Effector memory CD4-positive, alpha-beta T cell (primary cell): ENCODE results near the gene LAMA3.

Source experiments
- DNase-seq, 3 donors: peaks; one replicate each; pipeline ENCODE4 v3.0.0-alpha.2; 2020
- H3K27ac ChIP-seq: 2 replicates; pipeline ENCODE4 v1.7.0; 2013; ENCODE audit warnings: mild to moderate bottlenecking, low read length, moderate library complexity; ENCODE audit not compliant: insufficient read depth, poor library complexity, severe bottlenecking
- H3K27me3 ChIP-seq: replicated peaks from 2 replicates; pipeline ENCODE4 v1.7.0; 2013; ENCODE audit warnings: mild to moderate bottlenecking, low read length; ENCODE audit not compliant: insufficient read depth, control insufficient read depth, poor library complexity, severe bottlenecking
- H3K36me3 ChIP-seq: 2 replicates; pipeline ENCODE4 v1.7.0; 2013; ENCODE audit warnings: mild to moderate bottlenecking, low read length, moderate library complexity; ENCODE audit not compliant: control insufficient read depth, insufficient read depth
- H3K4me1 ChIP-seq: 2 replicates; pipeline ENCODE4 v1.7.0; 2013; ENCODE audit warnings: low read length, mild to moderate bottlenecking; ENCODE audit not compliant: control insufficient read depth, insufficient read depth, poor library complexity, severe bottlenecking
- H3K4me3 ChIP-seq: 2 replicates; pipeline ENCODE4 v1.7.0; 2013; ENCODE audit warnings: low read length, low read depth, mild to moderate bottlenecking; ENCODE audit not compliant: insufficient read depth, poor library complexity, severe bottlenecking
- H3K9me3 ChIP-seq: 2 replicates; pipeline ENCODE4 v1.7.0; 2013; ENCODE audit warnings: mild to moderate bottlenecking, low read length, moderate library complexity; ENCODE audit not compliant: control insufficient read depth

LAMA3 gene

GRCh38 chr18:23903971-23904370, 214.7 kb downstream of the LAMA3 start:
- Histone ChIP-seq H3K36me3 (no peaks in the 10 kb centered on the region), H3K27ac (no peak overlapping the region), H3K4me3 (no peak overlapping the region), H3K27me3 (no peaks in the 10 kb centered on the region), H3K4me1 (no peaks in the 10 kb centered on the region), H3K9me3 (no peaks in the 10 kb centered on the region)
- no peak for DNase-seq

- no peak for DNase-seq
- no peaks in the 10 kb centered on the region for H3K27me3 ChIP-seq
- H3K36me3 ChIP-seq: no peaks in the 10 kb centered on the region
- no peaks in the 10 kb centered on the region for H3K4me1 ChIP-seq
- no peaks in the 10 kb centered on the region for H3K9me3 ChIP-seq
- H3K4me3 ChIP-seq: no peak overlapping the region
- no peak overlapping the region for H3K27ac ChIP-seq
Measured at GRCh38 chr18:23906658-23907057, 217.4 kb downstream of the LAMA3 start.

GRCh38 chr18:23908827-23909226, 219.6 kb downstream of the LAMA3 start:
- Histone ChIP-seq H3K27ac (no peak overlapping the region), H3K4me3 (no peak overlapping the region), H3K9me3 (no peaks in the 10 kb centered on the region), H3K4me1 (no peaks in the 10 kb centered on the region), H3K27me3 (no peaks in the 10 kb centered on the region), H3K36me3 (no peaks in the 10 kb centered on the region)
- no peak for DNase-seq

GRCh38 chr18:23910032-23910431, 220.8 kb downstream of the LAMA3 start:
- no peaks in the 10 kb centered on the region for H3K36me3 ChIP-seq
- H3K4me1 ChIP-seq: no peaks in the 10 kb centered on the region
- H3K9me3 ChIP-seq: no peaks in the 10 kb centered on the region
- no peak overlapping the region for H3K27ac ChIP-seq
- no peak for DNase-seq
- no peak overlapping the region for H3K4me3 ChIP-seq
- H3K27me3 ChIP-seq: no peaks in the 10 kb centered on the region

- Histone ChIP-seq H3K27me3 (no peaks in the 10 kb centered on the region), H3K27ac (no peak overlapping the region), H3K36me3 (no peaks in the 10 kb centered on the region), H3K9me3 (no peaks in the 10 kb centered on the region), H3K4me3 (no peak overlapping the region), H3K4me1 (no peaks in the 10 kb centered on the region)
- DNase-seq: no peak
Measured at GRCh38 chr18:23912356-23912755, 223.1 kb downstream of the LAMA3 start.

- Histone ChIP-seq H3K4me1 (peaks cover 11% of the 10 kb centered on the region), H3K27ac (no peak overlapping the region), H3K9me3 (no peaks in the 10 kb centered on the region), H3K36me3 (no peaks in the 10 kb centered on the region), H3K4me3 (no peak overlapping the region), H3K27me3 (no peaks in the 10 kb centered on the region)
- DNase-seq: no peak
Measured at GRCh38 chr18:23916338-23916737, 227.1 kb downstream of the LAMA3 start.

- no peaks in the 10 kb centered on the region for H3K9me3 ChIP-seq
- no peak overlapping the region for H3K4me3 ChIP-seq
- H3K36me3 ChIP-seq: no peaks in the 10 kb centered on the region
- peaks cover 11% of the 10 kb centered on the region for H3K4me1 ChIP-seq
- no peak overlapping the region for H3K27ac ChIP-seq
- H3K27me3 ChIP-seq: no peaks in the 10 kb centered on the region
- peak; percentile 51 to 66 (median 53) for DNase-seq
Measured at GRCh38 chr18:23918395-23919032, 229.3 kb downstream of the LAMA3 start.

- no peaks in the 10 kb centered on the region for H3K9me3 ChIP-seq
- peak in 1 of 3 donors; percentile 12 for DNase-seq
- no peak overlapping the region for H3K27ac ChIP-seq
Measured at GRCh38 chr18:23920054-23920453, 230.8 kb downstream of the LAMA3 start.

GRCh38 chr18:23921716-23922285, 232.5 kb downstream of the LAMA3 start:
- H3K36me3 ChIP-seq: no peaks in the 10 kb centered on the region
- H3K4me3 ChIP-seq: no peak overlapping the region
- H3K9me3 ChIP-seq: no peaks in the 10 kb centered on the region
- H3K27ac ChIP-seq: no peak overlapping the region
- peaks cover 11% of the 10 kb centered on the region for H3K4me1 ChIP-seq
- no peaks in the 10 kb centered on the region for H3K27me3 ChIP-seq
- DNase-seq: no peak

More at GRCh38 chr18:23920054-23920453, 230.8 kb downstream of the LAMA3 start:
- H3K36me3 ChIP-seq: no peaks in the 10 kb centered on the region
- no peaks in the 10 kb centered on the region for H3K27me3 ChIP-seq
- no peak overlapping the region for H3K4me3 ChIP-seq
- peaks cover 11% of the 10 kb centered on the region for H3K4me1 ChIP-seq

GRCh38 chr18:23922939-23923338, 233.7 kb downstream of the LAMA3 start:
- Histone ChIP-seq H3K36me3 (no peaks in the 10 kb centered on the region), H3K4me3 (no peak overlapping the region), H3K27me3 (no peaks in the 10 kb centered on the region), H3K27ac (no peak overlapping the region), H3K4me1 (peaks cover 11% of the 10 kb centered on the region), H3K9me3 (no peaks in the 10 kb centered on the region)
- DNase-seq: no peak
